ELR (cell line): Measurements from ENCODE around the gene PER1.

Source experiments
- DNase-seq: peaks from one replicate; pipeline ENCODE4 v3.0.0-alpha.2; 2015; ENCODE audit warnings: low read depth

PER1 gene

DNA sequence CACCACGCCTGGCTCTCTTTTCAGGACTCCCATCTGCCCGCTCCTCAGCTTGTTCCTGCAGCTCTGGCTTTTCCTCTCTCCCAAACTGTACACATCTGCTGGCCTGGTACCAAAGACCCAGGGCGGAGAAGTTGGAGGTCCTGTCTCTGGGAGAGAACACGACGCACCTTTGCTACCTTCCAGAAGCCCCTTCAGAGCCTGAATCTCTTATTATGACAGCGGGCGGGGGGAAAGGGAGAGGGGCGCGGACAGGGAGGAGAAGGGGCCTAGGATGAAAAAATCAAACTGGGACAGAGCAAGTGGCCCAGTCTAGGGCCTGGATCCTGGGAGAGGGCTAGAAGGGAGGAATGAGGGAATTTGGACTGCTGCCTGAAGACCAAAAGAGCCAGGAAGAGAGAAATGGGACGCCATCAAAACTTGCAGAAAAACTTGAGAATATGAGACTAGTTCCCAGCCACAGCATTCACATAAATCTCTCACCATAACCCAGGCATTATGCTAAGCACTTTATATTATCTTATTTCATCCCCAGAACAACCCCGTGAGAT is 2.5 kb upstream of the PER1 start:
- DNase-seq, result no peak

DNA sequence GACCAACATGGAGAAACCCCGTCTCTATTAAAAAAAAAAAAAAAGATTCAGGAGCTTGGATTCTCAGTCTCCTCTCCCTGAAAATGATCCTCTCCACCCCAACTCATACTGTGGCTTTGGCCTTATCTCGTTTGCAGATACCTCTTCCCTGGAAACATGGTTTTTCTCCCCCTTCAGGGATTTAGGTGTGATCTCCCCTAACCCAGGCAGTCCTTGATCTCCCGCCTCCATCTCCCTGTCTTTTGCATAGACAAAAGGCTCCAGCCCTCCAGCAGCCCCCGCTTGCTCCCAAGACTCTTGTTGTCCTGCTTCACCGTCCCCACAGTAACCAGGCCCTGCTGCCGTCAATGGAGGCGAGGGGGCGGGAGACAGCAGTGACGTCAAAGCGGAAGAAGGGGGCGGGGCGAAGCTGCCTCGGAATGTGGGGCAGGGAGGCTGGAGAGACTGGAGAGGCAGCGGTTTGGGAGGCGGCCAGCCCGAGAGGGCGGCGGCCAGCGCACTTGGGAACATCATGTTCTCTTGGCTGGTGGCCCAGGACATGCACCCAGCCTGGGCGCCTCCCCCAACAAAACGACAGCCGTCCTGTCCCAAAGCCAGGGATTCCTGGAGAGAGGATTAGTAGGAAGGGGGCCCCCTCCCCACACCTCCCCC is 1.9 kb upstream of the PER1 start:
- peak; percentile 98 for DNase-seq

DNA sequence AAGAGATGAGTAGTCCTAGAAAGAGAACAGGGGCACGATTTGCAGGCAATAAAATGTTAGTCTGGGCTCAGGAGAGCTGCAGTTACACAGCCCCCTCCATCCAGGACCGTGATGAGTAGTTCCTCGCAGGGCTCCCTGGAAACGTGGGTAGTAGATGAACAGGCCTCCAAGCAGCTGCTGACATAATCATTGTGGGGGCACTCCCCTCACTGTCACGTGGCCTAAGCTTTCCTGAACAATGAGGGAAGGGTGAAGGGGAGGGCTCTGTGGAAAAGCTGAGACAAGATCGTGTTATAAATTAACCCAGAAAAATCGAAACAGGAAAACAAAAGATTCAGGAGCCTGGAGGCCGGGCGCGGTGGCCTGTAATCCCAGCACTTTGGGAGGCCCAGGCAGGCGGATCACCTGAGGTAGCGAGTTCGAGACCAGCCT is 1.3 kb upstream of the PER1 start:
- peak; percentile 96 for DNase-seq

DNA sequence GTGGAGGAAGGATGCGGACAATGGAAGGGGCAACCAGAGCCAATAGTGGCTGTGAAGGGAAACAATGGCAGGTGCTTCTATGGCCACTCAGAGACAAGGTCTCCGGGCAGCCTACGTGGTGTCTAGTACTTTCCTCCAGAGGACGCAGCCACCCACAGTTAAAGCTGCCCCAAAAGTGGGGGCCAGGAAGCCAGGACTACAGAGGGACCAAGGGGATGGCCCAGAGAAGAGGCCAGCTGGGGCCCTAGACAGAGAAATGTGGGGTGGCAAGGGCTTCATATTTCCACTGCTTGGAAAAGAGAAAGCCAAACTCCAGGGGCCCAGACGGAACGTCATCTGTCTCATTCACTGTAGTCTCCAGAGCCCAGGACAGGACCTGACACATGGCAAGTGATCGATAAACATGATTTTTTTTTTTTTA is 837 bp upstream of the PER1 start:
- no peak for DNase-seq

DNA sequence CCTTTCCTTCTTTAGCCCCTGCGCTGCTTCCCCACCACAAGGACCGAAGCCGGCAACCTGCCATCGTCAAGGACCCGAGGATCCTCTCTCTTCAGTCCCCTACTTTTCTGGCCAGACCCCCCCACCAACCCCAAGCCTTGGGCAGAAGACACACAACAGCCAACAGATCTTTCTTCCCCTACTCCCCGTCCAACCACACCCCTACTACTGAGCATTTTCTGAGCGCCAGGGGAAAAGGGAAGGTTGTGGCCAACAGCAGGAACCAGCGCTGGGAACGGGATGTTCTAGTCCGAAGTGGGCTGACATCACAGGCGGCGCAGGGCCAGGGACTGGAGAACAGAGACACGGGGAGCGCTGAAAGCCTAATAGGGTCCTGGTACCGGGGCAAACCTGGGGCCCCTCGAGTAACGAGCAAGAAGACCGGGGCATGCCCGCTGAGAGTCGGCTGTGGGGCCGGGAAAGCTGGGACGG is 528 bp downstream of the PER1 start:
- peak; percentile 78 for DNase-seq

DNA sequence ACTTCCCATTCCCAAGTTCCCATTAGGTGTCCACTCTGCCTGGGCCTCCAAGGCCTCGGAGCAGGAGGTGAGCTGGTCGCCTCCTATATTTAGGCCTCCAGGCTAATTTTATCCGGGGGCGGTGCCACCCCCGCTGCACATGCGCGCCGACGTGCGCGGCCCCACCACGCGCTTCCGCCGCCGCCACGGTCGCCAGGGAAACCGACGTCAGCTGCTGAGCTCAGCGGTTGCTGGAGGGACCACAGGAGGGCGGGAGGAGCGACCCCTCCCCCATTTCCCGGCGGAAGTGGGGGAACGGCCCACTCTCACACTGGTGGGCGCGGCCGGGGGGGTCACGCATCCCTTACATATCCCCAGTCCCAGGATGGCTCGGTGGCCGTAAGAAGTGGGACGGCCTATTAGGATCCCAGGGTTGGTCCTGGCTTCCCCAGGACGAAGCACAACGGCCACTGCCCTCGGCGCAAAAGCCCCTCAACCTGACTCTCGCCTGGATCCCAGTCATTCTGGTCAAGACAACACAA is 1.0 kb downstream of the PER1 start:
- peak; percentile 83 for DNase-seq

DNA sequence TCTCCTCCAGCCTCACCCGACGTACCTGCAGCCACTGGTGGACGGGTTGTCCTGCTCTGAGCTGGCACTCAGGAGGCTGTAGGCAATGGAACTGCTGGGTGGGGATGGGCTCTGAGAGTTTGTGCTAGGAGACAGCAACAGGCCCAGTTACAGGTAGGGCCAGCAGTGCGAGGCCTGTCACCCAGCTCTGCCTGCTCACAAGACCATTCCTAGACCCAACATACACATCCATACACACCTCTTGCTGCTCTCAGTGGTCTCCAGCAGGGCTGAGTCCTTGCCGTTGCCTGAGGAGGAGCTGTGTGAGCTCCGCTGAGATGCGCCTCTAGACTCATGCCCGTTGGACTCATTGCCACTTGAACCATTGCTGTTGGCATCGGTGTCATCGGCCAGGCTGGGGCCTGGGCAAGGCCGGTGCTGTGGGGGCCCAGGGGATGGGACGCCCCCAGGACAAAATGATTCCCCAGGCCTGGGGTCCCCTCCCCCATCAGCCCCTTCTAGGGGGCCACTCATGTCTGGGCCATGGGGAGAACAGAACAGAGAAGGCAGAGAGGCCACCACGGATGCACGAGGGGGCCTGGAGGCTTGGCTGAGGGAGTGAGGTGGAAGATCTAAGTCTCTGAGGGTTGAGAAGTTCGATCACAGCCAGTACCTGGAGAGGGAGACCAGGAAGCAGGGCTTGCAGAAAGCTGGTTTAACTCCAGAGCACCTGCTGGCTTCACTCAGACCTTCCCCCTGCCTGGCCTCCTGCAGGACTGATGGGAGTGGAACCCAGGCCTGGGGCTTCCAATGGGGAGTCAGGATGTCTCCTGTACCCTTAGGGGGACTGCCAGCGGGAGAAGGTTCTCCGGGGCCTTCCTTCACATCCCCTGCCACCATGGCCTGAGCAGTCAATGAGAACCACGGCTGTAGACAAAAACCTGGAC is 1.7 kb downstream of the PER1 start:
- no peak for DNase-seq

DNA sequence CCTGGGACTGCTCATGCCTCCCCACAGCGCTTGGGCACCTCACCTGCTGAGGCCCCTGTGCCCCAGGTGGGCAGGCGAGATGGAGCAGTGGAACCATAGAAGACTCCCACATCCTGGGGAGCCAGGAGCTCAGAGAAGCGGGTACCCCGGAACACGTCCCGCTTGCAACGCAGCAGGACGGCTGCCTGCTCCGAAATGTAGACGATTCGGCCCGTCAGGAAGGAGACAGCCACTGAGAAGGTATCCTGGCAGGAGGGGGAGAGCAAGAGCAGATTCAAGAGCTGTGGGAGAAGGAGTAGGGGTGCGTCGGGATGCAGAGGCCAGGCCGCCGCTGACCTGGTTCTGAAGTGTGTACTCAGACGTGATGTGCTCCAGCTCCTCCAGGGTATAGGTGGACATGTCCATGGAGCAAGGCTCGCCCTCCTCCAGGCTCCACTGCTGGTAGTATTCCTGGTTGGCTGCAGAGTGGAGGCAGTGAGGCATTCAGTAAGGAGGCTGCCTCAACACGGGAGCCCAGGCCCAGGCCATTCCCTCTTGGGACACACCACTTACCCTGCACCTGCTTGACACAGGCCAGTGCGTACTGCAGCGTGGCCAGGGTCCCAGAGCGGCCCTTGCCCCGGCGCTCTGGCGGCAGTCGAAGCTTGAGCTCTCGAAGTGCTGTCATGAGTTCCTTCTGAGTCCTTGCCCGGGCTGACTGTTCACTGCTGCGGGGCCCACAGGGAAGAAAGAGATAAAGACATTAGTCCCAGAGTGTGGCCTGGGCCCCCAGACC is 2.6 kb downstream of the PER1 start:
- no peak for DNase-seq

DNA sequence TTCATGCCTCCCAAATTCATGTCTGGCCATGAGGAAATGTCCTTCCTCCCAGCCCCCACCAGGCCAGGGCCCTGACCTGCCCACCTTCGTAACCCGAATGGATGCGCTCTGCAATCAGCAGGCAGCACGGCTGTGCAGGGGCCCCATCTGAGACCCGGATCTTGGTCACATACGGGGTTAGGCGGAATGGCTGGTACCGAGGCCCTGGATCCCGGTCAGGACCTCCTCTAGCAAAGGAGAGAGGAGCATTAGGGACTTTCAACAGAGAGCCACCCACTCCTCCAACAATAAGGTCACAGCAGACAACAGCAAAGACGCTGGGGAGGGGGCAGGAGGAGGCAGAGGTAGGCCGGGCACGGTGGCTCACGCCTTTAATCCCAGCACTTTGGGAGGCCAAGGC is 3.6 kb downstream of the PER1 start:
- no peak for DNase-seq

DNA sequence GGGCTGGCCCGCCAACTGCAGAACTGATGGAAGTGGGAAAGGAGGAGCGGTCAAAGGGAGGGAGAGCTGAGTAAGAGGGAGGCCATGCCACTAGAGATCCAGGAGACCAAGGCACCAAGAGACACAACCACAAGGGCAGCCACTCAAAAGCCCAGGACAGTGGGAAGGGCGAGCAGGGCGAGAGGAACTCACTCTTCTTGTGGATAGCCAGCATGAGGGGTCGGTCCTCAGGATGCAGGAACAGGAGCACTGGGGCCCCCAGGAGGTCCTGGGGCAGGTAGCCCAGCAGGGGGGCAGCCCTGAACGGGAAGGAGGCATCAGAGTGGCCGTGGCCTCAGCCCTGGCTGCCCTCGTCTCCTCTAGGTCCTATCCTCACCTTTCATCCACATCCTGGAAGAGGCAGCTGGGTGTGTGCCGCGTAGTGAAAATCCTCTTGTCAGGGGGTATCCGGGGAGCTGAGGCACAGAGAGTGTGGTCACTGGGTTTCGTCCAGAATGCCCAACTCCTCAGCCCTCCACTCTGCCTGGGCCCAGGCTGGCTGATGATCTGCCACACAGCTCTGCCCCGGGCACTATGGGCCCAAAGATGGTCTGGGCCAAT is 4.3 kb downstream of the PER1 start:
- no peak for DNase-seq

DNA sequence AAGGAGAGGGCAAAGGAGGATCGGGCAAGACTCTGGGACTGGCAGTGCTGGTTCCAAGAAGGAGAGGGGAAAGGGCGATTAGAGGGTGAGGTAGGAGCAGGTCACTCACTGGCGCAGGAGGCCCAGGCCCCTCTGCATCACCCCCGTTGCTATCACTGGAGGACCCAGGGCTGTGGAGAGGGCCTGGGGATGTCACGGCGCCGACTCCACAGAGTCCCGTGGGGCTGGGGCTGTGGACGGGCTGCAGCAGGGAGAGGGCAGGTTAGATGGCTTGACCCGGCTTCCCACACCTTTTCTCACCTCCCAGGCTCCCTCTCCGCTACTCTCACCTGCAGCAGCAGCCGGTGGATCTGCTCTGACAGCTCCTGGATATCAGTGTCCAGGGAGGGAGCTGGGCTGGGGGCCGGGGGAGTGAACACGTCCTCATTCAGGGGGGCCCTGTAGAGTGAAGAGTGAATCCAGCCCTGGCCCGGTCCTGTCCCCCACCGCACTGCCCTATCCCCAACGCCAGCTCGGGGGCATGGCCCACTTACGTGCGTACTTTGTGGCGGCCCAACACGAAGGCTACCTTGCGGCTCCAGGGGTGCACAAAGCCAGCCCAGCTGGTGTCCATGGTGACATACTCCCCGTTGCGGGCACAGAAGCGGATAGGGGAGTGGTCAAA is 4.9 kb downstream of the PER1 start:
- DNase-seq, result no peak

DNA sequence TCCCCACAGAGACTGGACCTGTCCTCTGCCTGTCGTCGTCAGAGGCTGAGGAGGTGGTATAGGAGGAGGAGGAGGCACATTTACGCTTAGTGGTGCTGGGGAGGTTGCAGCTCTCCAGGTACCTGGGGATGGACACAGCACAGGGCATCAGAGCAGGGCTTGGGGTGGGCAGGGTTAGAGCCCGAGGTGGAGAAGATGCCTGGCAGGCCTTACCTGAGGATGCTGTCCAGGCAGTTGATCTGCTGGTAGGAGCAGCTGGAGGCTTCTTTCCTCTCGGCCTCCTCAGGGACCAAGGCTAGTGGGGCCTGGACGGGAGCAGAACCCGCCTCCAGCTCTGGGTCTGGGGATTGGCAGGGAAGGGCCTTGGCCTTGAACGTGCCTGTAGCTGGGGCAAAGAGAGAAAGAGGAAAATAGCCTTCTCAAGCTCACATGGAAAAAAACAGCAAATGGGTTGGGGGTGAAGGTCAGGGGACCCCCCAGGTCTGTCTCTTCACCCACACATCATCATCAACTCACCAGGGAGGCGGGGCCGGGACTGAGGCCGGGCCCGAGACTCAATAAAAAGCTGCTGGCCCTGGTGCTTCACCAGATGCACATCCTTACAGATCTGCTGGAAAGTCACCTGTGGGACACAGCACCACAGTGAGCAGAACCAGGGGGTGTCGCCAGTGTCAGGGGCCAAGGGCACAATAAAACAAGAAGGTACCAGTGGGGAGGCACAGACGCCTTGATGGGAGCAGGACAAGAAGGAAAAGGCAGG is 5.6 kb downstream of the PER1 start:
- DNase-seq, result no peak

DNA sequence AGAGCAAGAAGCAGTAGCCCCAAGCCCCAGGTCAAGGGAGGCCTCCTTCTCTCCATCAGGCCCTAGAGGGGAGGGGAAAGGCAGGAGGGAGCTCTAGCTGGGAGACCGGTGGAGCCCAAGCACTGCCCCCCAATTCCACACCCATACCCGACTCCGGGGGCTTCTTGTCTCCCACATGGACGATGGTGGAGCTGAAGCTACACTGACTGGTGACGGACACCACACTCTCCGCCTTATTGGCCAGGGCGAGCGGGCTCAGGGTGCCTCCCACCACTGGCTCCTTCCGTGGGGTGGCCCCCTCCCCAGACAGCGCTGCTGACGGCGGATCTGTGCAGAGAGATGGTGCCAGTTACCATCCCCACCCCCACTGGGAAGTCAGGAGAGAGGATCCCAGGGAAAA is 6.4 kb downstream of the PER1 start:
- no peak for DNase-seq

DNA sequence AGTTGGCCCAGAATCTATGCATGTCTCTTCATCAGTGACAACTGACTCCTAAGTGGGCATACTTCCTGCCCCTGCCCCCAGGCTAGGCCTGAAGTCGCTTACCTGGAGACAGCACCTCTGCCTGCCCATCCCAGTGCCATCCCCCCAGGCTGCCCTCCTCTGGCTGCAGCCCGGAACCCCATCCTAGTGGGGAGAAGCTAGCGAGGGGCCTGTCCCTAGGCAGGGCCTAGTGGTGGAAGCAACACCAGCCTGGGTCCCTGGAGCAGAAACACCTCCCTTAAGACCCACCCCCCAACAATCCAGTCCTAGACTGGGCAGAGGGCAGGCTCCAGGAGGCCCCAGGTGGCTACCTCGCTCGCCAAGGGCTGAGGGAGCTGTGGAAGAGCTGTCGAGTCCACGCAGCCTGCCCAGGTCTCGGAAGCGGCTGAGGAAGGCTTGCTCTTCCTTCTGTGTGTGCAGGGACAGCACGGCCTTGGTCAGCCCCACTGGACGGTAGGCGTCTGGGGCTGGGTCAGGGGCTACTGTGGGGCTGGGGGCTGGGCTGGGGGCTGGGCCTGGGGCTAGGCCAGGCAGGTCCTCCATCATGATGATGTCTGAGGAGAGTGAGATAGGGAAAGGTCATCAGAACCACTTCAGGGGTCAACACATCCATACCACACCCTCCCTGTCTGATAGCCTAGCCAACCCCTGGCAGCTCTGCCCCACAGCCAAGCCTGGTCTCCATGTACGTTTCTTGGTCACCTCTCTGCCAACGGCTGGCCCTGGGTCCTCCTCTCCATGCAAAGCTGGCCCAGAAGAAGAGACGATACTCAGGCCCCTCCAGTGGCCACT is 7.6 kb downstream of the PER1 start:
- DNase-seq, result no peak

DNA sequence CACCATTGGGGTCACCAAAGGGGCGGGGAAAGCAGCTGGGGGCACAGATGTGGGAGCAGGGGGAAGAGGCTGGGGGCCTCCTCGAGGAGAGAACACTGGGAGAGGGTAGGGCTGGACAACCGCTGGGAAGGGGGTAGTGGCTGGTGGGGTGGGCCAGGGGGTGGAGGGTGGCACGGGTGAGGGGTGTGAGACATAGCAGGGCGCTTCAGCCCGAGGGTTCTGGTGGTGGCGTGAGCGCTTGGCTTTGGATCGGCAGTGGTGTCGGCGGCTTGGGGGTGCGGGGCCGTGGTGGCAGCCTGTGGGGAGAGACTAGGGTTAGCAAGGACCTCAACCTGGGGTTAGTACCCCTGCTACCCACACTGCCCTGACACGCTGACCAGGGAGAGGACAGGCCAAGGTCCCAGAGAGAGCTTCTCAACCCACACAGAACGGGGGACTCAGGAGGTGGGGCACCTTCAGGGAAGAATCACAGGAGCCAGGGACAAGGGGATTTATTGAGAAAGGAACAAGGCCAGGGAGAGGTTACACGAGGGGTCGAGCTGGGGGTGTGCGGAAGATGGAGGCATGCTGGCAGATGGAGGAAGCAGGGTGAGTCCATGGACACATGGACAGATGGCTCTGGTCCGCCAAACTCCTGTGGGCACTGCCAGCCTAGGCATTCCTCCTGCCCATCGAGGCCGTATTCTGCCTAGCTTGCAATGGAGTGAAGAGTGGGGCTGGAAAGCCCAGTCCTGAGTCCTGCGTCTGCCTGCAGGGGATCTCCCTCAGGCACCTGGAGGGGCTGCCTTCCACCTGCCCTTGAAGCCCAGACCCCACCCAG is 8.4 kb downstream of the PER1 start:
- DNase-seq, result no peak

DNA sequence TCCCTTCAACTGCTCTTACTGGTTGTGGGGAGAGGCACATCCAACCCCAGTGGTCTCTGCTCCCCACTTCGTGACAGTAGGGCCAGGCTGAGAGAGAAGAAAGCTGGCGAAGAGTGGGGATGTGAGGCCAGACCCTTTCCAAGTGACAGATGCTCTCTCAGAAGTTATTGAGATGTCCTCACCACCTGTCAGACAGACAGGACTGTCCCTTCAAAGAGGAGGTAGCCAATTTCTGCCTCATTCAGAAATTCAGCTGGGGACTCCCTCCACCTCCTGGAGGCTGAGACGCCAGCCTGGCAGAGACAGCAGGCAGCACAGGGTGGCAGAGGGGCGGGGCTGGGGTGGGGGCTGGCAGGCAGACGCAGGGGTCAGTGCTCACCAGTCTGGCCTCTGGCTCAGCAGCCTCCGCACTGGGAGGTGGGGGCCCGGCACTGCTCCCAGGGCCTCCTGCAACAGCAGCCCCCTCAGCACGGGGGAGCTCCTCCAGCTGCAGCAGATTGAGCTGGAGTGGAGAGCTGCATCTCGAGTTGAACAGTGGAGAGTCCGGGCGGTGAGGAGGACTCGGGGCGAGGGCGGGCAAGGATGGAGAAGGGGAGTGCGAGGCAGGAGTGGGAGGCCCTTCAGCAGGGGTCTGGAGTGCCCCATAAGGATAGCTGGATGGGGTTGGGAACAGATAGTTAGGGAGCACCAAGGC is 9.2 kb downstream of the PER1 start:
- DNase-seq, result no peak

DNA sequence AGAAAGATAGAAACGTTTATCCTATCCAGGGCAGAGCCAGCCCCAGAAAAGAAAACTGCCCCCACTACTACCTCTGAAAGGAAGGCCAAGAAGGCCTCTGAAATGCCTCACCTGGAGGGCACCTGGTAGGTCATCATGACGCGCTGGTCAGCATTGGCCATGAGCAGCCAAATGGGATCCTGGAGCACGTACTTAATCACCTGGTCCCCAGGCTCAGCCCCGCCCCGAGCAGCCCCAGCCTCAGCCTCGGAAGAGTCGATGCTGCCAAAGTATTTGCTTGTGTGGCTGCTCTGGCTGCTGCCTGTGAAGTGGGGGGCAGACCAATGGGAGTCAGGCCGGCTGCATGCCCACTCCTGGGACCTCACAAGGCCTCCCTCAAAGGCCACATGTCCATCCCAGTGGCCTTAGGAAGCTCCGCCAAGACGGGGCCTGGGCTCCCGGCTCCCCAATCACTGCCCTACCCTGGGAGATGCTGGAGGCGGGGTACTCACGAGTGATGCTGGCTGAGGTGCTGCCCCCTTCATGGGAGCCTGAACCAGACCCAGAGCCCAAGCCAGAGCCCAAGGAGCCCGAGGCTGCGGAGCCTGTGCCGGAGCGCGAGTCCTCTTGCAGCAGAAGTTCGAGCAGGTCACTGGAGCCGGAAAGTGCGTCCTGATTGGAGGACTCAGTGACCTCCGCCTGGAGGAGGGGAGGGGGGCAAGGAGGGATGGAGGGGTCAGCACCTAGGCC is 9.9 kb downstream of the PER1 start:
- no peak for DNase-seq
